AG04450 (cell line): ENCODE data around the gene PCED1B. TPM values are rescaled to one million over a fixed set of nuclear protein-coding genes. Genes with fewer than 3 reads are reported as not detected.

Experiments used
- CTCF ChIA-PET: fragments of 300-600, 350-600 bp; formaldehyde crosslinking; extraction: SDS; loops from one replicate; lab custom pipeline; 2022; ENCODE audit warnings: antibody characterized with exemption, inconsistent platforms; lab: Charles Lee
- POLR2A ChIA-PET: fragments of 350-600 bp; formaldehyde crosslinking; extraction: SDS; loops from one replicate; lab custom pipeline; 2021; ENCODE audit warnings: antibody characterized with exemption, inconsistent platforms; lab: Yijun Ruan, JAX
- DNase-seq: peaks from one replicate; pipeline ENCODE4 v3.0.0-alpha.2; 2011; ENCODE audit warnings: low read depth, low spot score
- H3K27ac ChIP-seq: one replicate; pipeline ENCODE4 v1.5.1; 2012; ENCODE audit warnings: low read depth, low read length, control low read depth
- H3K27me3 ChIP-seq: one replicate; pipeline ENCODE4 v1.6.0; 2012; ENCODE audit warnings: low read length; ENCODE audit not compliant: control insufficient read depth, insufficient read depth
- H3K4me3 ChIP-seq: 2 replicates; pipeline ENCODE4 v1.5.1; 2011; ENCODE audit warnings: mild to moderate bottlenecking, low read depth, low read length, control low read depth
- H3K9me3 ChIP-seq: 2 replicates; pipeline ENCODE4 v1.5.1; 2012; ENCODE audit warnings: low read length; ENCODE audit not compliant: control insufficient read depth, insufficient read depth
- CTCF ChIP-seq: IDR thresholded peaks from 2 replicates; pipeline ENCODE4 v1.5.1; 2011; ENCODE audit warnings: low read depth, low read length, control low read depth, inconsistent platforms
- polyA plus RNA-seq: library from polyadenylated mRNA; depleted of rRNA; stranded (reverse); fragments of >200 nt; gene quantifications from 2 replicates; pipeline ENCODE4 v1.2.3, GENCODE V29; 2011

PCED1B gene
- polyA plus RNA-seq, 1 experiment, result 0.88 TPM

DNA sequence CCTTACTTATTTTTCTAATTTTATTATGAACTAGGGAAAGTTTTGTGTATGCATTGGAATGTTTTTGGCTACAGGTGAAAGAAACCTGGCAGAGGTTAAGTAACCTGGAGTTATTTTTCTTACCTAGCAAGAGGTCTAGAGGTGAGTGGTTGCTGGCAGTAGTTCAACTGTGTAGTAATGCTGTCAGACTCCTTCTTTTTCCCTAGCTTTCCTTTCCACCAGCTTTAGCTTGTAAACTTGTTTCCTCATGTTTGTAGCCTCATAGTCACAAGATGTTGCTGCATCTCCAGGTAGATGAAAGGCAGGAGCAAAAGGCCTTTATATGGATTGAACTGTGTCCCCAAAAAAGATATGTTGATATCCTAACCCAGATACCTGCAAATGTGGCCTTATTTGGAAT, 105.4 kb downstream of the PCED1B start:
- ChIA-PET CTCF (interaction anchor here (0.9 kb wide), 1 partner anchor 122 kb away, joined by 3 read pairs; no protein-coding TSS in a partner anchor), POLR2A (no interaction called here)
- H3K4me3 ChIP-seq, result no peak overlapping the region
- no peaks in the 10 kb centered on the region for H3K9me3 ChIP-seq
- TF ChIP-seq CTCF, result no peak
- no peaks in the 10 kb centered on the region for H3K27me3 ChIP-seq
- H3K27ac ChIP-seq, result no peak overlapping the region
- DNase-seq, result no peak

- ChIA-PET POLR2A (no interaction called here), CTCF (interaction anchor here (0.7 kb wide), 1 partner anchor 1797 kb away, joined by 6 read pairs; no protein-coding TSS in a partner anchor)
- H3K27me3 ChIP-seq, result no peaks in the 10 kb centered on the region
- TF ChIP-seq CTCF, result no peak
- H3K27ac ChIP-seq, result no peak overlapping the region
- no peaks in the 10 kb centered on the region for H3K9me3 ChIP-seq
- no peak for DNase-seq
- H3K4me3 ChIP-seq, result no peak overlapping the region
Measured at GRCh38 chr12:47186246-47186645, 106.8 kb downstream of the PCED1B start.

DNA sequence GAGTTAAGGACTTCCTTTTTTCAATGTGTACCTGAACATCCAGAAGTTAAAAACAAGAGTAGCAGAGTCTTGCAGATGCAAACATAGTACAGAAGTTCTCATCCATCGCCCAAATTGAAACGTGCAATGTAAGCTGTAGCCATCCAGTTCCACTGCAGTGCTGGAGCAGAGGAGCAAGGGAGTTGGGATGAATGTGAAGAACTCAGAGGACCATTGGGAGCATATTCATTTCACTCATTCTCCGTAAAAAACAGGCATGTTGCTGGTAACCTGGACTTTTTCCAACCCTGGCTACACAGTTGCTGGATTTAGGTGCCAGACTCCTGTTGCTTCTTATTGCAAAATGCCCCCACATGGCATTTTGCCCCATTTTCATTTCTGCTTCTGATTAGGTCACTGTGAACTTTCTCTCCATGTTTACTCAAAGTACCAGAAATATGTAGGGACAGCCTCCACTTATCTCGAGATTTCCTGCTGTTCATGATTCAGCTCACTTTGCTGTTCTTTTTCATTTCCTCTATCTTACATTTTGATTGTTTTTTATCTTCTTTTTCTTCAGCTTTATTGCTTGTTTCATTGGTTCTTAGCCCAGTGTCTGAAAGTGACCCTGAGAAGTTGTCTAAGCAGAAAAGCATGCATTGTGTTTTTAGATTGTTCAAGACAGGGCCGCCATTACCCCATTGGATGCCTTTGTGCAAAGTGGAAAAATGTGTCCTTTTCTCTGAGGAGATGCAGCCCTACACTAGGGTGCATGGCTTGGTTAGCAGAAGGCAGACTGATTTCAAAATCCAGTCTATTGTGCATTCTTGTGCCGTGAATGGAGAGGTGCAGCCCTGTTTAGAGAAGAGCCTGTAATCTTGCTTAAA, 109.4 kb downstream of the PCED1B start:
- peak overlapping the region; percentile 3 for H3K27ac ChIP-seq
- H3K27me3 ChIP-seq, result no peaks in the 10 kb centered on the region
- CTCF ChIA-PET, result no interaction called here
- peak; percentile 18 for DNase-seq
- POLR2A ChIA-PET, result no interaction called here
- TF ChIP-seq CTCF, result no peak
- H3K4me3 ChIP-seq, result no peak overlapping the region
- no peaks in the 10 kb centered on the region for H3K9me3 ChIP-seq

DNA sequence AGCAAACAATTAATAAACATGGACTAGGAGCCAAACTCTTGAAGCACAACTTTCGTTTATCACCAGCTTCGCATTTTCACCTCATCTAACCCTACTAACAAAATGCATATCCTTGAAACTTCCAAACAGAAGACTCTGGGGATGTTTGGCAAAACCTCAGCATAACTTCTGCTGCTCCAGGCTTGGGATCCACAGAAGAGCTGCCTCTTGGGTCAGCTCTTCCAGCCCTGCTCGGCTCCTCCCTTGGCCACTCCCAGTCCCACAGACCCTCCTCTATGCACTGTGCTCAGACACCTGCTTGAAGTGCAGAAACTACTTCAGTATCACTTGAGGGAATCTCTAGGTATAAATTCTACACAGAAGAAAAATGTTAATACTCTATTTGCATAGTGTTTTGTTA, 110.3 kb downstream of the PCED1B start:
- Histone ChIP-seq H3K27ac (no peak overlapping the region), H3K27me3 (no peaks in the 10 kb centered on the region), H3K4me3 (no peak overlapping the region), H3K9me3 (no peaks in the 10 kb centered on the region)
- no peak for TF ChIP-seq CTCF
- DNase-seq, result no peak
- ChIA-PET CTCF (no interaction called here), POLR2A (no interaction called here)

DNA sequence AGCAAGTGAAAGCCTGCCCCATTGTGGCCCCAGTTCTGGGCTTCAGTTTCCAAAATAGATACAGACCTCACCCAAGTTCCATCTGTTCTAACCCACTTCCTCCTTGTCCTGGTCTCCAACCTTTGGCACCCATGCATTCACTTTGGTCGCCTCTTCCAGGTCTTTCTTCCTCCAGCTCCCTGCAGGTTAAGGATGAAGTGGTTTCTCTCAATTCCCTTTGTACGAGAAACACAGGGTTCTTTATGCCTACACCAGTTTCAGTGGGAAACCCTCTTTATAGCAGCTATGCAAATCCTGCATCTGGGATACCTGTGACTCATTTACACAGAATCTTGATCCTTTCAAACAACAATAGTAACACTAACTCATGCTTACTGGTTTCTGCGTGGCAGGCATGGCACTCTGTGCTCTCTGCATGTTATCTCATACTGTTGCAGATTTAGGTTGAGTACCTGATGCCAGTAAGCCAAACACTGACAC, 110.9 kb downstream of the PCED1B start:
- no peaks in the 10 kb centered on the region for H3K9me3 ChIP-seq
- TF ChIP-seq CTCF, result no peak
- no peak overlapping the region for H3K27ac ChIP-seq
- DNase-seq, result peak; percentile 26
- no peak overlapping the region for H3K4me3 ChIP-seq
- ChIA-PET POLR2A (no interaction called here), CTCF (no interaction called here)
- no peaks in the 10 kb centered on the region for H3K27me3 ChIP-seq
